ENCODE data around the gene MYO1D. TPM values are rescaled to one million over a fixed set of nuclear protein-coding genes. Genes with fewer than 3 reads are reported as not detected.

Gene MYO1D
- total RNA-seq, 1 experiment from 2014 or later = 23.5 TPM

DNA sequence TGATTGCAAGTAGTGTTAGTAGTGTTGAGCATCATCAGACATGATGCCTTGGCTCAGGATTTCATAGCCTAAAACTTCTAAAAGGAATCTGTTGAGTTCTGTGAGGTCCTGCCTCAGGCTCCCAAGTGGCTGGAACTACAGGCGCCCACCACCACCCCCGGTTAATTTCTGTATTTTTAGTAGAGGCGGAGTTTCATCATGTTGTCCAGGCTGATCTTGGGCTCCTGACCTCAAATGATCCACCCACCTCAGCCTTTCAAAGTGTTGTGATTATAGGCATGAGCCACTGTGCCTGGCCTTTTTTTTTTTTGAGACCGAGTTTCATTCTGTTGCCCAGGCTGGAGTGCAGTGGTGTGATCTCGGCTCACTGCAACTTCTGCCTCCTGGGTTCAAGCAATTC lies 427.0 kb downstream of the MYO1D start:
- ATAC-seq (no peak), DNase-seq (no peak)
- H3K79me2 ChIP-seq (ENCODE audit: low read length) = peaks cover 100% of the 10 kb centered on the region
- no peaks in the 10 kb centered on the region for H3K27me3 ChIP-seq (ENCODE audit: low read length)
- no peak overlapping the region for H3K27ac ChIP-seq (ENCODE audit: low read length)
- intact Hi-C loops (cut with micrococcal nuclease) = no loop called here
- peaks cover 52% of the 10 kb centered on the region for H4K20me1 ChIP-seq (ENCODE audit: low read length)
- H3K4me1 ChIP-seq (ENCODE audit: insufficient read depth, low read length) = peaks cover 16% of the 10 kb centered on the region
- BruUV-seq (replicated peaks) = no TSS peak
- CTCF ChIA-PET = no interaction called here
- no peak for TF ChIP-seq EZH2 (IDR thresholded peaks at IDR 0.05; ENCODE audit: low read length, unreplicated experiment)
- TF ChIP-seq, protein P1, sequence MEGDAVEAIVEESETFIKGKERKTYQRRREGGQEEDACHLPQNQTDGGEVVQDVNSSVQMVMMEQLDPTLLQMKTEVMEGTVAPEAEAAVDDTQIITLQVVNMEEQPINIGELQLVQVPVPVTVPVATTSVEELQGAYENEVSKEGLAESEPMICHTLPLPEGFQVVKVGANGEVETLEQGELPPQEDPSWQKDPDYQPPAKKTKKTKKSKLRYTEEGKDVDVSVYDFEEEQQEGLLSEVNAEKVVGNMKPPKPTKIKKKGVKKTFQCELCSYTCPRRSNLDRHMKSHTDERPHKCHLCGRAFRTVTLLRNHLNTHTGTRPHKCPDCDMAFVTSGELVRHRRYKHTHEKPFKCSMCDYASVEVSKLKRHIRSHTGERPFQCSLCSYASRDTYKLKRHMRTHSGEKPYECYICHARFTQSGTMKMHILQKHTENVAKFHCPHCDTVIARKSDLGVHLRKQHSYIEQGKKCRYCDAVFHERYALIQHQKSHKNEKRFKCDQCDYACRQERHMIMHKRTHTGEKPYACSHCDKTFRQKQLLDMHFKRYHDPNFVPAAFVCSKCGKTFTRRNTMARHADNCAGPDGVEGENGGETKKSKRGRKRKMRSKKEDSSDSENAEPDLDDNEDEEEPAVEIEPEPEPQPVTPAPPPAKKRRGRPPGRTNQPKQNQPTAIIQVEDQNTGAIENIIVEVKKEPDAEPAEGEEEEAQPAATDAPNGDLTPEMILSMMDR (conservative IDR thresholded peaks at IDR 0.05; ENCODE audit: low read depth, low read length) = no peak
- no peak for TF ChIP-seq EZH2phosphoT487 (IDR thresholded peaks at IDR 0.05; ENCODE audit: borderline replicate concordance, low read length)
- H3K9ac ChIP-seq (ENCODE audit: low read length) = no peak overlapping the region
- H3F3A ChIP-seq (ENCODE audit: low read length, unreplicated experiment) = no peaks in the 10 kb centered on the region
- no peaks in the 10 kb centered on the region for H3K9me3 ChIP-seq (ENCODE audit: low read length)
- no peak overlapping the region for H3K4me3 ChIP-seq (ENCODE audit: low read length)
- POLR2A ChIA-PET (ENCODE audit: unreplicated experiment) = no interaction called here
- no peak overlapping the region for H3K4me2 ChIP-seq (ENCODE audit: low read length)
- no peaks in the 10 kb centered on the region for H3K9me2 ChIP-seq (replicated peaks; ENCODE audit: low read length)
- no peak overlapping the region for H2AFZ ChIP-seq (ENCODE audit: low read length)
- H3K36me3 ChIP-seq (ENCODE audit: low read depth, low read length) = peaks cover 78% of the 10 kb centered on the region

DNA sequence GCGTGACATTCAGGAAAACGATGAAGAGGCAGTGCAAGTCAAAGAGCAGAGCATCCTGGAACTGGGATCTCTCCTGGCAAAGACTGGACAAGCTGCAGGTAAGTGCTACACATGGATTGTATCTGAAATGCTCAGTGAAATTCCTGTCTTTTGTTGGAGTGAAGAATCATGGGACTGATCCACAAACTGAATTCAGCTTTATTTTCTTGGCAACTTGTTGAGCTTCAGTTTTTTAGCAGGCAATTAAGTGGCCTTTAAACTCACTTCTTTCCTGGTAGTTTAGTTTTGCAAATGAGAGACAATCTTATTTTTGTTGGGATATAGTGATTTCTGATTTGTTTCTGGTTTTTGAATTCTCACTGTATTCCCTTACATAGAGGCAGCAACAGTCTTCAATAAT lies 430.0 kb downstream of the MYO1D start:
- no peak overlapping the region for H3K9ac ChIP-seq (ENCODE audit: low read length)
- ATAC-seq = no peak
- H3K79me2 ChIP-seq (ENCODE audit: low read length) = peaks cover 77% of the 10 kb centered on the region
- ChIA-PET CTCF (no interaction called here), POLR2A (ENCODE audit: unreplicated experiment) (no interaction called here)
- H3K9me3 ChIP-seq (ENCODE audit: low read length) = no peaks in the 10 kb centered on the region
- TF ChIP-seq, protein P1 (conservative IDR thresholded peaks at IDR 0.05; ENCODE audit: low read depth, low read length) = no peak
- TF ChIP-seq EZH2phosphoT487 (IDR thresholded peaks at IDR 0.05; ENCODE audit: borderline replicate concordance, low read length) = no peak
- no peak for TF ChIP-seq EZH2 (IDR thresholded peaks at IDR 0.05; ENCODE audit: low read length, unreplicated experiment)
- peak overlapping the region; percentile 89 for H3K4me3 ChIP-seq (ENCODE audit: low read length)
- peaks cover 48% of the 10 kb centered on the region for H3K36me3 ChIP-seq (ENCODE audit: low read depth, low read length)
- H3K27me3 ChIP-seq (ENCODE audit: low read length) = no peaks in the 10 kb centered on the region
- no peak overlapping the region for H3K27ac ChIP-seq (ENCODE audit: low read length)
- peak overlapping the region; percentile 95 for H3K4me2 ChIP-seq (ENCODE audit: low read length)
- intact Hi-C loops (cut with micrococcal nuclease) = no loop called here
- no peak for DNase-seq
- H3K4me1 ChIP-seq (ENCODE audit: insufficient read depth, low read length) = peaks cover 16% of the 10 kb centered on the region
- no peak overlapping the region for H2AFZ ChIP-seq (ENCODE audit: low read length)
- no peaks in the 10 kb centered on the region for H3F3A ChIP-seq (ENCODE audit: low read length, unreplicated experiment)
- BruUV-seq (replicated peaks) = no TSS peak
- H4K20me1 ChIP-seq (ENCODE audit: low read length) = peaks cover 32% of the 10 kb centered on the region
- H3K9me2 ChIP-seq (replicated peaks; ENCODE audit: low read length) = no peaks in the 10 kb centered on the region

DNA sequence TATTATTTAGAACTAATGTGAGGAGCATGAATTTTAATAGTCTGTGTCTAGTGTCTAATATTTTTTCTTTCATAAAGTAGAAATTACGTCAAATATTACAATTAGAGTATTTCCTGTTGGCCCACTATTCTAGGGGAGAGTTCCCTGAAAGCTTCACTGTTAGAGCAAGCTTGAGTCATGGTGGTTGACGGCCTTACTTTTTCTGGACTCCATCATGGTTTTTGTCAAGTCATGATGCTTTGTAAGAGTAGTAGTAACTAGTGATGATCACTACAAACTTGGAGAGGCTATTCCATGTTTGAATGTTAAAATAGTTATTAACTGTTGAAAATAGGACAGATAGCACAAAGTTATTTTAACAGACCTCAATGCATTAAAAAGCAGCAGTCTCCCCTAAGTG lies 431.0 kb downstream of the MYO1D start:
- H3K9ac ChIP-seq (ENCODE audit: low read length) = peak overlapping the region; percentile 100
- ChIA-PET POLR2A (ENCODE audit: unreplicated experiment) (no interaction called here), CTCF (no interaction called here)
- no TSS peak for BruUV-seq (replicated peaks)
- no peaks in the 10 kb centered on the region for H3F3A ChIP-seq (ENCODE audit: low read length, unreplicated experiment)
- peaks cover 67% of the 10 kb centered on the region for H3K79me2 ChIP-seq (ENCODE audit: low read length)
- peak overlapping the region; percentile 89 for H3K4me3 ChIP-seq (ENCODE audit: low read length)
- no peaks in the 10 kb centered on the region for H3K9me3 ChIP-seq (ENCODE audit: low read length)
- H4K20me1 ChIP-seq (ENCODE audit: low read length) = peaks cover 25% of the 10 kb centered on the region
- no peak for ATAC-seq
- intact Hi-C loops (cut with micrococcal nuclease) = no loop called here
- H3K27ac ChIP-seq (ENCODE audit: low read length) = peak overlapping the region; percentile 10; the same call in 1 of the 2 replicates
- H3K4me1 ChIP-seq (ENCODE audit: insufficient read depth, low read length) = peaks cover 16% of the 10 kb centered on the region
- H2AFZ ChIP-seq (ENCODE audit: low read length) = no peak overlapping the region
- no peaks in the 10 kb centered on the region for H3K27me3 ChIP-seq (ENCODE audit: low read length)
- no peaks in the 10 kb centered on the region for H3K9me2 ChIP-seq (replicated peaks; ENCODE audit: low read length)
- H3K36me3 ChIP-seq (ENCODE audit: low read depth, low read length) = peaks cover 38% of the 10 kb centered on the region
- DNase-seq = peak; percentile 27
- TF ChIP-seq, protein P1 (conservative IDR thresholded peaks at IDR 0.05; ENCODE audit: low read depth, low read length) = no peak
- TF ChIP-seq EZH2phosphoT487 (IDR thresholded peaks at IDR 0.05; ENCODE audit: borderline replicate concordance, low read length) (no peak), EZH2 (IDR thresholded peaks at IDR 0.05; ENCODE audit: low read length, unreplicated experiment) (no peak)
- H3K4me2 ChIP-seq (ENCODE audit: low read length) = peak overlapping the region; percentile 95
